Naive thymus-derived CD4-positive, alpha-beta T cell (primary cell): Measurements from ENCODE around the gene PPP1R37. TPM values are rescaled to one million over a fixed set of nuclear protein-coding genes. Genes with fewer than 3 reads are reported as not detected.

Source experiments
- ATAC-seq: fragments of 150-1000 bp; cut with Tn5 transposase; 2 replicates; pipeline ENCODE4 v1.10.0; 2021; ENCODE audit warnings: mild to moderate bottlenecking, moderate library complexity
- CTCF ChIA-PET: fragments of 350-600 bp; sonication (Branson Sonifier 250); formaldehyde crosslinking; loops from one replicate; lab custom pipeline; 2021; ENCODE audit warnings: antibody characterized with exemption; lab: Charles Lee
- POLR2A ChIA-PET: fragments of 350-600 bp; sonication (Branson Sonifier 250); formaldehyde crosslinking; loops from one replicate; lab custom pipeline; 2021; ENCODE audit warnings: antibody characterized with exemption, inconsistent platforms; lab: Charles Lee
- DNase-seq, 9 donors: peaks; one replicate each; pipeline versions ENCODE4 v3.0.0 to v3.0.0-alpha.2; 2020 to 2022; ENCODE audit warnings: mixed read lengths in 1 of 9
- H3K27ac ChIP-seq: one replicate; pipeline ENCODE4 v1.7.0; 2013; ENCODE audit warnings: mild to moderate bottlenecking, low read depth, low read length, moderate library complexity
- H3K27me3 ChIP-seq, 2 donors: one replicate each; pipeline ENCODE4 v1.7.0; 2013; ENCODE audit warnings: low read length in 2 of 2, mild to moderate bottlenecking in 2 of 2, moderate library complexity in 2 of 2; ENCODE audit not compliant: control insufficient read depth in 2 of 2, insufficient read depth in 2 of 2
- H3K36me3 ChIP-seq, 3 experiments: 1 replicate in 2 of 3; 2 replicates in 1 of 3; pipeline ENCODE4 v1.7.0; 2013; ENCODE audit warnings: low read length in 3 of 3, mild to moderate bottlenecking in 3 of 3, moderate library complexity in 1 of 3; ENCODE audit not compliant: insufficient read depth in 3 of 3, control insufficient read depth in 2 of 3
- H3K4me1 ChIP-seq, 2 donors: one replicate each; pipeline ENCODE4 v1.7.0; 2013; ENCODE audit warnings: low read length in 2 of 2, mild to moderate bottlenecking in 2 of 2, moderate library complexity in 1 of 2; ENCODE audit not compliant: control insufficient read depth in 2 of 2, insufficient read depth in 2 of 2
- H3K4me3 ChIP-seq: 2 replicates; pipeline ENCODE4 v1.7.0; 2013; ENCODE audit warnings: mild to moderate bottlenecking, low read length
- H3K9me3 ChIP-seq, 3 experiments: 1 replicate in 2 of 3; 2 replicates in 1 of 3; pipeline ENCODE4 v1.7.0; 2013; ENCODE audit warnings: low read length in 3 of 3; ENCODE audit not compliant: control insufficient read depth in 2 of 3
- H3K27ac Mint-ChIP-seq, 9 donors: one replicate each; pipeline ENCODE4 v1.8.0; 2020 to 2022; ENCODE audit warnings: mixed read lengths in 9 of 9, mild to moderate bottlenecking in 8 of 9, moderate library complexity in 5 of 9, inconsistent platforms in 2 of 9
- H3K27me3 Mint-ChIP-seq, 5 donors: one replicate each; pipeline ENCODE4 v1.8.0; 2021 to 2022; ENCODE audit warnings: mixed read lengths in 5 of 5, mild to moderate bottlenecking in 1 of 5
- H3K36me3 Mint-ChIP-seq, 5 donors: one replicate each; pipeline ENCODE4 v1.8.0; 2020 to 2022; ENCODE audit warnings: mixed read lengths in 5 of 5, mild to moderate bottlenecking in 3 of 5, inconsistent platforms in 1 of 5
- H3K4me1 Mint-ChIP-seq, 7 donors: one replicate each; pipeline ENCODE4 v1.8.0; 2020 to 2022; ENCODE audit warnings: mixed read lengths in 7 of 7, mild to moderate bottlenecking in 3 of 7, inconsistent platforms in 1 of 7
- H3K4me3 Mint-ChIP-seq, 10 donors: one replicate each; pipeline ENCODE4 v1.8.0; 2020 to 2022; ENCODE audit warnings: mild to moderate bottlenecking in 10 of 10, mixed read lengths in 10 of 10, moderate library complexity in 6 of 10, inconsistent platforms in 2 of 10
- H3K9me3 Mint-ChIP-seq, 11 donors: one replicate each; pipeline ENCODE4 v1.8.0; 2020 to 2022; ENCODE audit warnings: mixed read lengths in 11 of 11, mild to moderate bottlenecking in 4 of 11, inconsistent platforms in 1 of 11, moderate library complexity in 1 of 11
- intact Hi-C, 2 donors: fragments of 100-400 bp; cut with micrococcal nuclease; formaldehyde crosslinking; loops; one replicate each; pipeline ENCODE4 v1.15.1; 2023
- polyA plus RNA-seq, 2 donors: library from polyadenylated mRNA; unstranded; fragments of 300-500 nt; fragmentation: Illumina TruSeq; gene quantifications; one replicate each; pipeline ENCODE4 v1.2.3, GENCODE V29; 2021
- total RNA-seq, 6 experiments: library from RNA in 5 of 6; stranded (reverse) in 5 of 6; gene quantifications; 1 replicate in 5 of 6; 2 replicates in 1 of 6; pipeline ENCODE4 v1.2.3 and lab custom pipeline; 2021 to 2026

PPP1R37 gene
- total and polyA plus RNA-seq, 7 experiments from 2014 or later = 1.4 to 28.3 (median 20.6) TPM

DNA sequence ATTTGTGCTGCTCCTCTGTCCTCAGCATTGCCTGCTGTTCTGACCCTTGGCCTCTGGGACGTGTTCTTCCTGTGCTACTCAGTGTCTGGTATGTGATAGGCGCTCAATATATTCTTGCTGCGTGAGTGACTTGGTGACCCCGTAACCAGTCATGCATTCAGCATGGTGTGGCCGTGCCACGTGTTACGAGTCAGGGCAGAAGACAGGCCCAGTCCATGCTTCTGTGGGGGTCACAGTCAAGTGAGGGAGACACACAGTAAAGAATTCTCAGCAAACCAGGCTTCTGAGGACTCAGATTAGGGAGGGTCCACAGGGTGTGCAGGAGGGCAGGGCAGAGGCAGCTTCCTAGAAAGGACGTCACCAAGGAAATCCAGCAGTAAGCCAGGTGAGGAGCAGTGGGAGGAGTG, 7.9 kb downstream of the PPP1R37 start:
- CTCF ChIA-PET = no interaction called here
- H3K27ac ChIP-seq = no peak overlapping the region
- no peaks in the 10 kb centered on the region for H3K9me3 ChIP-seq
- Mint-ChIP-seq H3K4me1 (peaks cover 51 to 97% (median 84%) of the 10 kb centered on the region in 7 donors), H3K4me3 (peak overlapping the region in 1 of 10 donors; percentile 13), H3K9me3 (no peaks in the 10 kb centered on the region), H3K27ac (peak overlapping the region in 4 of 9 donors; percentile 50 to 83 (median 68)), H3K36me3 (no peaks in the 10 kb centered on the region), H3K27me3 (no peaks in the 10 kb centered on the region)
- DNase-seq (no peak), ATAC-seq (no peak)
- no peak overlapping the region for H3K4me3 ChIP-seq
- no peaks in the 10 kb centered on the region for H3K27me3 ChIP-seq
- H3K4me1 ChIP-seq = peaks cover 26 to 47% of the 10 kb centered on the region in 2 donors
- H3K36me3 ChIP-seq = peaks cover 0 to 7% (median 0%) of the 10 kb centered on the region in 3 experiments
- intact Hi-C loops = no loop called here
- POLR2A ChIA-PET = no interaction called here

DNA sequence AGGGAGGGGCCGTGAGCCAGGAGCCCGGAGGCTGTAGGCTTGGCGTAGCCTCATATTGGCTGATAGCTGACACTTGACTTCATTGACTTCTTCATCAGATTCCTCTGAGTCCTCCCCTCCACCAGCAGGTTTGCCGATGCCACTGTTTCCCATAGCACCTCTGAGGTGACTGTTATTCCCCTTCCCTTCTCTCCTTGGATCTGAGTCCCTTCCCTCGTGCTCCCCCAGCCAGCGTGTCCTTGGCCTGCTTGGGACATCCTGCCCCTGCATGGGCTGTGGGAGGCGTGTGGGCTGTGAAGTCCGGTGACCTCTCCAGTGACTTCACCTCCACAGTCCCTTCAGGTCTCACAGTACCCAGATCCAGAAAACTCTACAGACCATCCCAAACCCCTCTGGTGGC, 8.8 kb downstream of the PPP1R37 start:
- Mint-ChIP-seq H3K27me3 (no peaks in the 10 kb centered on the region), H3K27ac (peak overlapping the region in 4 of 9 donors; percentile 28 to 60 (median 42)), H3K4me1 (peaks cover 41 to 87% (median 75%) of the 10 kb centered on the region in 7 donors), H3K9me3 (no peaks in the 10 kb centered on the region), H3K36me3 (no peaks in the 10 kb centered on the region), H3K4me3 (no peak overlapping the region)
- intact Hi-C loops = no loop called here
- DNase-seq (no peak), ATAC-seq (no peak)
- Histone ChIP-seq H3K36me3 (peaks cover 0 to 7% (median 0%) of the 10 kb centered on the region in 3 experiments), H3K4me3 (no peak overlapping the region), H3K27ac (peak overlapping the region; percentile 68), H3K9me3 (no peaks in the 10 kb centered on the region), H3K4me1 (peaks cover 24 to 44% of the 10 kb centered on the region in 2 donors), H3K27me3 (no peaks in the 10 kb centered on the region)
- CTCF ChIA-PET = interaction anchor here (2.6 kb wide), 1 partner anchor 10 kb away, joined by 8 read pairs; no protein-coding TSS in a partner anchor
- POLR2A ChIA-PET = interaction anchor here (3.8 kb wide), 1 partner anchor 10 kb away, joined by 22 read pairs; the partner anchor contains the start of gene PPP1R37

DNA sequence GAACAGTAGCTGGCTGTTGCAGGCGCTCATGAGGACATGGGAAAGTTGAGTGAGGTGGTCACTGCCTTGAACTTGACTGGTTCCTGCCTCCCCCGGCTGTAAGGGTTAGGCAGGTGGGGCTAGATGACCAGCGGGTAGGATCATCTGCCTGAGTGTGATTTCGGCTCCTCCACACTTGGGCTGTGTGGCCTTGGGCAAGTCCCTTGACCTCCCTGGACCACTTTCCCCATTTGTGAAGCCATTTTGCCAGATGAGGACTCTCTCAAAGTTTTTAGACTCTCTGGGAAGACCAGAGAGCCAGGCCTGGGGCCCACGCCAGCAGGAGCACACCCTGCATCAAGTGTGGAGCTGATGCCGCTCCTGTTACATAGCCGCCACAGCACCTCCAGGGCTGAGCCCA, 9.5 kb downstream of the PPP1R37 start:
- no peak for DNase-seq
- Mint-ChIP-seq H3K9me3 (no peaks in the 10 kb centered on the region), H3K4me3 (peak overlapping the region in 4 of 10 donors; percentile 71 to 78 (median 74)), H3K27me3 (no peaks in the 10 kb centered on the region), H3K4me1 (peaks cover 38 to 82% (median 68%) of the 10 kb centered on the region in 7 donors), H3K27ac (peak overlapping the region in 6 of 9 donors; percentile 9 to 88 (median 70)), H3K36me3 (no peaks in the 10 kb centered on the region)
- CTCF ChIA-PET = interaction anchor here (1.5 to 2.6 kb wide), 3 partner anchors 10 to 24 kb away, joined by 6 to 17 read pairs (median 8); no protein-coding TSS in a partner anchor
- Histone ChIP-seq H3K4me3 (no peak overlapping the region), H3K36me3 (peaks cover 0 to 7% (median 0%) of the 10 kb centered on the region in 3 experiments), H3K9me3 (no peaks in the 10 kb centered on the region), H3K4me1 (peaks cover 24 to 42% of the 10 kb centered on the region in 2 donors), H3K27ac (peak overlapping the region; percentile 68), H3K27me3 (no peaks in the 10 kb centered on the region)
- ATAC-seq = no peak
- intact Hi-C loops = no loop called here
- POLR2A ChIA-PET = interaction anchor here (1.0 to 3.8 kb wide), 4 partner anchors 8 to 76 kb away, joined by 3 to 22 read pairs (median 4); partner anchors contain the start of genes BLOC1S3 and PPP1R37

DNA sequence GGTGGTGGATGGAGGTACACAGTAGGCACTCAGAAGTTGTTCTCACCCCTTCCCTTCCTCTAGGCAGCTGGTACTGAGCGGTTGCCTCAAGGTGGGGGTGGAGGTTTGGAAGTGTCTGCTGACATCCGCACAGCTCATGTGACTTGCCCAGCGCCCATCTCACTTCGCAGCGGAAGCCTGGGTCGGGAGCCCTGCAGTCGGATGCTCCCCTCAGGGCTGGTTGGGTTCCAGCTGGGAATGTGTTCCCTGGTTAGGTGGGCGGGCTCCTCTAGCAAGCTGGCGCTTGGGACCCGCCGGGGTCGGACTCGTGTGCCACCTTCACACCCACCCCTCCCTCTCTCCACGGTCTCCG, 10.2 kb downstream of the PPP1R37 start:
- Histone ChIP-seq H3K9me3 (no peaks in the 10 kb centered on the region), H3K36me3 (peaks cover 0 to 7% (median 0%) of the 10 kb centered on the region in 3 experiments), H3K27ac (peak overlapping the region; percentile 68), H3K27me3 (no peaks in the 10 kb centered on the region), H3K4me1 (peaks cover 24 to 36% of the 10 kb centered on the region in 2 donors), H3K4me3 (peak overlapping the region; percentile 58)
- no peaks in the 10 kb centered on the region for H3K27me3 Mint-ChIP-seq
- intact Hi-C loops = loop anchor here in 1 of 2 donors (1.0 kb wide), 4 partner anchors 11 to 84 kb away; no protein-coding TSS in a partner anchor
- H3K4me1 Mint-ChIP-seq = peaks cover 35 to 81% (median 66%) of the 10 kb centered on the region in 7 donors
- peak overlapping the region; percentile 40 to 85 (median 72) for H3K4me3 Mint-ChIP-seq
- ATAC-seq = peak; percentile 90
- DNase-seq = peak in 8 of 9 donors; percentile 25 to 66 (median 50)
- POLR2A ChIA-PET = interaction anchor here (1.0 to 3.8 kb wide), 5 partner anchors 8 to 75 kb away, joined by 3 to 22 read pairs (median 3); partner anchors contain the start of genes BLOC1S3 and PPP1R37
- H3K36me3 Mint-ChIP-seq = no peaks in the 10 kb centered on the region
- no peaks in the 10 kb centered on the region for H3K9me3 Mint-ChIP-seq
- H3K27ac Mint-ChIP-seq = peak overlapping the region in 7 of 9 donors; percentile 65 to 88 (median 72)
- CTCF ChIA-PET = interaction anchor here (1.1 to 2.6 kb wide), 4 partner anchors 10 to 50 kb away, joined by 5 to 17 read pairs (median 7); no protein-coding TSS in a partner anchor

DNA sequence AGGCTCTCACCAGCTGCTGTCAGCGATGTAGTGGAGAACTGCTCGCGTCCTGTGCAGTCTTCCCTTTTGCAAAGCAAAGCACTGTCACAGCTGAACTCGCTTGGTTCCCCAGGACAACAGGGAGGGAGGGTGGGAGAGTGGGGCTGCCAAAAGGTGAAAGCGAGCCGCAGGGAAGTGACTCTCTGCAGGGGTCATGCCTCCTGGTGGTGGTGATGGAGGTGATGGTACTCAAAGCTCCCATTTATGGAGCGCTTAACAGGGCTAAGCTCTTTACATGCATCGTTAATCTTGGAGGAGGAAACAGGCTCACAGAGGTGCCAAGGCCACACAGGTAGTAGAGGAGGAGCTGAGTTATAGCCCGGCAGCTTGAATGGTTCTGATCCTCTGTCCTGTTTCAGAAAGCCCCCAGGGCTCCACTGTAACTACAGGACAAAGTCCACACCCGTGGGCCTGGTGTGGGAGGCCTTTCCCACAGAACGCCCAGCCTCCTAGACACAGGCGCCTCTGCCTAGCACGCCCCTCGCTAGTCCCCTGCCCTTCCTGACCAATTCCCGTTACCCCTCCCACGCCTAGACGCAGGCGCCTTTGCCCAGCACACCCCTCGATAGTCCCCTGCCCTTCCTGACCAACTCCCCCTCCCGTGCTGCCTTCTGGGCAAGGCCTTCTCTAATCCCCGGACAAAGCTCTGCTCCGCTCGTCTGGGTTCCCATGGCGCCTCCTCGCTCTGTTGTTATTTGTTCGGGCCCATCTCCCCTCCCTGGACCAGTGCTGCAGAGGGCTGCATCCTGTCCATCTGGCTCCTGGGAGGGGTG, 10.7 kb downstream of the PPP1R37 start:
- peaks cover 20 to 31% of the 10 kb centered on the region in 2 donors for H3K4me1 ChIP-seq
- Mint-ChIP-seq H3K27ac (peak overlapping the region in 8 of 9 donors; percentile 65 to 89 (median 78)), H3K36me3 (no peaks in the 10 kb centered on the region), H3K4me3 (peak overlapping the region in 9 of 10 donors; percentile 45 to 85 (median 73)), H3K4me1 (peaks cover 32 to 75% (median 60%) of the 10 kb centered on the region in 7 donors), H3K27me3 (no peaks in the 10 kb centered on the region), H3K9me3 (no peaks in the 10 kb centered on the region)
- no peak for DNase-seq
- ChIA-PET POLR2A (interaction anchor here (1.0 to 3.8 kb wide), 5 partner anchors 9 to 75 kb away, joined by 3 to 22 read pairs (median 3); partner anchors contain the start of genes BLOC1S3 and PPP1R37), CTCF (interaction anchor here (1.1 to 2.6 kb wide), 4 partner anchors 9 to 50 kb away, joined by 5 to 17 read pairs (median 7); no protein-coding TSS in a partner anchor)
- H3K9me3 ChIP-seq = no peaks in the 10 kb centered on the region
- peaks cover 0 to 7% (median 0%) of the 10 kb centered on the region in 3 experiments for H3K36me3 ChIP-seq
- H3K27ac ChIP-seq = peak overlapping the region; percentile 68
- peak; percentile 56 for ATAC-seq
- peak overlapping the region; percentile 58 for H3K4me3 ChIP-seq
- no peaks in the 10 kb centered on the region for H3K27me3 ChIP-seq
- intact Hi-C loops = loop anchor here in 1 of 2 donors (1.0 kb wide), 4 partner anchors 11 to 84 kb away; no protein-coding TSS in a partner anchor
